NCI-H1694 (cell line): ENCODE results near the gene ZNF493.
A peak's percentile ranks its signal among the peaks of the same experiment; 100 is the strongest.

Experiments used
- DNase-seq: peaks from one replicate; lab custom pipeline; 2025; lab: John Stamatoyannopoulos, UW

Gene ZNF493

GRCh38 chr19:21396893-21397572, at the start of gene ZNF493:
ZNF493 (plus strand) TSS chr19:21397133; CDS start chr19:21397238, 105 bp downstream.
- DNase-seq: peak; percentile 90

DNA sequence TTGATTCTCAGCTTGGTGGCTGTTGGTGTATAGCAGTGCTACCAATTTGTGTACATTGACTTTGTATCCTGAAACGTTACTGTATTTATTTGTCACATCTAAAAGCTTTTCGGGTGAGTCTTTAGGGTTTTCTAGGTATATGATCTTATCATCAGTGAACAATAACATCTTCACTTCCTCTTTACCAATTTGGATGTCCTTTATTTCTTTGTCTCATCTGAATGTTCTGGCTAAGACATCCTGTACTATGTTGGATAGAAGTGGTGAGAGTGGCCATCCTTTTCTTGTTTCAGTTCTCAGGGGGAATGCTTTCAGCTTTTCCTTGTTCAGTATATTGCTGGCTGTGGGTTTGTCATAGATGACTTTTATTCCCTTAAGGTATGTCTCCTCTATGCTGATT, 44.1 kb upstream of the ZNF493 start:
- no peak for DNase-seq

- DNase-seq: peak; percentile 94
Measured at GRCh38 chr19:21358768-21359451, 38.0 kb upstream of the ZNF493 start, which contains the start of gene ZNF738. ZNF738 (plus strand) TSS chr19:21359000; CDS start chr19:21359141, 141 bp downstream.

DNA sequence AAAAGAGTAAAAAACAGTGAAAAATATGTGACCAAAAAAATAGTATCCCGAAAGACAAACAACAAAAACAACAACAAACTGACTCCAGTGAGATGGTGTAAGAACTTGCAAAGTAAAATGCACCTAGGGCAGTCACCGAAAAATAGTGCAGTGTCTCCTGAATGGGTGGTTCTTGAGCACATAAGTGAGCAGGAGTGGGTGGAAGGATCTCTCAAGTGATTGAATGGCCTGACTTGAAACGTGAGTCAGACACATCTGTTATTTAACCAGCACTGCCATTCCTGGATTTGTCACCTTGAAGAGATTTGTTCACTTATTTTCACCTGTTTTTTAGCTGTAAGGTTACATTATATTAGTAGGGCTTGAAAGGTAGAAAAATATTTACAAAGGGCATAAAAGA, 34.6 kb upstream of the ZNF493 start:
- no peak for DNase-seq

DNA sequence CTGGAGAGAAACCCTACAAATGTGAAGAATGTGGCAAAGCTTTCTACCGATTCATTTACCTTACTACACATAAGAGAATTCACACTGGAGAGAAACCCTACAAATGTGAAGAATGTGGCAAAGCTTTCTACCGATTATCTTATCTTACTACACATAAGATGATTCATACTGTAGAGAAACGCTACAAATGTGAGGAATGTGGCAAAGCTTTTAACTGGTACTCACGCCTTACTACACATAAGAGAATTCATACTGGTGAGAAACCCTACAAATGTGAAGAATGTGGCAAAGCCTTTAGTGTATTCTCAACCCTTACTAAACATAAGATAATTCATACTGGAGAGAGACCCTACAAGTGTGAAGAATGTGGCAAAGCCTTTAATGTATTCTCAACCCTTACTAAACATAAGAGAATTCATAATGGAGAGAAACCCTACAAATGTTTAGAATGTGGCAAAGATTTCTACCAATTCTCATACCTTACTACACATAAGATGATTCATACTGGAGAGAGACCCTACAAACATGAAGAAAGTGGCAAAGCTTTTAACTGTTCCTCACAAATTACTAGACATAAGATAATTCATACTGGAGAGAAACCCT, 12.9 kb upstream of the ZNF493 start:
- no peak for DNase-seq

GRCh38 chr19:21396121-21396520, 812 bp upstream of the ZNF493 start:
- DNase-seq: no peak

DNA sequence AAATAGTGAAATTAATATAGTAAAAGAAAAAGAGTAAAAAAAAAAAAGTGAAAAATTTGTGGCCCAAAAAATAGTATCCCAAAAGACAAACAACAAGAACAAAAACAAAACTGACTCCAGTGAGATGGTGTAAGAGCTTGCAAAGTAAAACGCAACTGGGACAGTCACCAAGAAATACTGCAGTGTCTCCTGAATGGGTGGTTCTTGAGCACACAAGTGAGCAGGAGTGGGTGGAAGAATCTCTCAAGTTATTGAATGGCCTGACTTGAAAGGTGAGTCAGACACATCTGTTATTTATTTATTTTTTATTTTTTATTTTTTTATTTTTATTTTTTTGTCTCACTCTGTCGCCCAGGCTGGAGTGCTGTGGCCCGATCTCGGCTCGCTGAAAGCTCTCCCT, 1.9 kb downstream of the ZNF493 start:
- no peak for DNase-seq

DNA sequence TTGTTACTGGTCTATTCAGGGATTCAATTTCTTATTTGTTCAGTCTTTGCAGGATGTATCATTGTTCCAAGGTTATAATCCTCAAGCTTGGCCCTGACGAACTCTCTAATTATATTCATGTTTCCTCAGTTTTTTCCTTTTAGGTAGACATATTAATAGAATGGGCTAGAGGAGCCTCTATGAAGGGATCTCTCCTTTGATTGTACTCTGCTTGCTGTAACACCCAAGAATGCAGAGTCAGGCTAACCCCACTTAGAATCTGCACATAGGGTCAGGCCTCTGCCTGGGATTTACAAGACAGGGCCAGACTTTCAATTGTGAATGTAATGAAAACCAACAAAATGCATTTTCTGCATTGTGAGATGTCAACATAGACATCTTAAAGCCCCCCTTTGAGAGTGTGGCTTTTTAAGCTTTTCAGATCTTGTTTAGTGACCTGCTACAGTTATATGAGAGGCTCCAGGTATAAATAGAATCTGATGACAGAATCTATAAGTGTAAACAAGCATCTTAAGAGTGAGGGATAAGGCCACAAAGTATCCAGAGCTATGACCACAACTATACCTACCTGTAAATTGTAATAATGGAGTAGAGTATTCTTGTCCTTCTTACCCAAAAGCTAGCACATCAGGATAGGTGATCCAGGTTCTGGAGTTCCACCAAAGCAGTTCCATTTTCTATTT, 5.5 kb downstream of the ZNF493 start:
- DNase-seq: no peak

DNA sequence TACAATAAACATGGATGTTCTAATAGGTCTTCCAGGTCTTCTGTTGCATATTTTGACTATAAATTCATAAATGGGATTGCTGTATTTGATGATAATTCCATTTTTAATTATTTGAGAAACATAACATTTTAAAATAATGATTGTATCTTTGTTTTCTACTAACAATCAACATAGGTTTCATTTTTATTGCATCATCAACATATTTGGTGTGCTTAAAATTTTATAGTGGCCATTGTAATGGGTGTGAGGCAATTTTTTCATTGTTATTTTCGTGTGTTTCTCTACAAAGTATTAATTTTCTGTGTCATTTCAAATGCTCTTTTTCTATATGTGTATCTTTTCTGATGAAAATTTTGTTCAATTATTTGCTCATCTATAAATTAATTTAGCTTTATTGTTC, 13.2 kb downstream of the ZNF493 start:
- DNase-seq: no peak

DNA sequence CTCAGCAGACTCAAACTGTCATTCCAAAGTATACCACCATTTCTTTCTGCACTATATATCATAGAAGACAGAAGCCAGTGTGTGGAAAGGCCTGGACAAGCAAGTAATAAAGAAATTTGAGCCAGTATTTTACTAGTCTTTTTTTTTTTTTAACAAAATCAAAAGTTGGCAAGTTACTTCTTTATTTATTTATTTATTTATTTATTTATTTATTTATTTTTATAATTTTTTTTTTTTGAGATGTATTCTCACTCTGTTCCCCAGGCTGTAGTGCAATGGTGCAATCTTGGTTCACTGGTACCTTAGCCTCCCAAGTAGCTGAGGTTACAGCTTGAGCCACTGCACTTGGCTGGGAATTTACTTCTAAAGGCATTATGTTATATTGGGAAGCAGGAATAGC, 25.3 kb downstream of the ZNF493 start:
- DNase-seq: no peak

DNA sequence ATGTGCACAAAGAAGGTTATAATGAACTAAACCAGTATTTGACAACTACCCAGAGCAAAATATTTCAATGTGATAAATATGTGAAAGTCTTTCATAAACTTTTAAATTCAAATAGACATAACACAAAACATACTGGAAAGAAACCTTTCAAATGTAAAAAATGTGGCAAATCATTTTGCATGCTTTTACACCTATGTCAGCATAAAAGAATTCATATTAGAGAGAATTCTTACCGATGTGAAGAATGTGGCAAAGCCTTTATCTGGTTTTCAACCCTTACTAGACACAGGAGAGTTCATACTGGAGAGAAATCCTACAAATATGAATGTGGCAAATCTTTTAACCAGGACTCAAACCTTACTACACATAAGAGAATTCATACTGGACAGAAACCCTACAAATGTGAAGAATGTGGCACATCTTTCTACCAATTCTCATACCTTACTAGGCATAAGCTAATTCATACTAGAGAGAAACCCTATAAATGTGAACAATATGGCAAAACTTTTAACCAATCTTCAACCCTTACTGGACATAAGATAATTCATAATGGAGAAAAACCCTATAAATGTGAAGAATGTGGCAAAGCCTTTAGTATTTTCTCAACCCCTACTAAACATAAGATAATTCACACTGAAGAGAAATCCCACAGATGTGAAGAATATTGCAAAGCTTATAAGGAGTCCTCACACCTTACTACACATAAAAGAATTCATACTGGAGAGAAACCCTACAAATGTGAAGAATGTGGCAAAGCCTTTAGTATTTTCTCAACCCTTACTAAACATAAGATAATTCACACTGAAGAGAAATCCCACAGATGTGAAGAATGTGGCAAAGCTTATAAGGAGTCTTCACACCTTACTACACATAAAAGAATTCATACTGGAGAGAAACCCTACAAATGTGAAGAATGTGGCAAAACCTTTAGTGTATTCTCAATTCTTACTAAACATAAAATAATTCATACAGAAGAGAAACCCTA, 26.4 kb downstream of the ZNF493 start:
- no peak for DNase-seq

DNA sequence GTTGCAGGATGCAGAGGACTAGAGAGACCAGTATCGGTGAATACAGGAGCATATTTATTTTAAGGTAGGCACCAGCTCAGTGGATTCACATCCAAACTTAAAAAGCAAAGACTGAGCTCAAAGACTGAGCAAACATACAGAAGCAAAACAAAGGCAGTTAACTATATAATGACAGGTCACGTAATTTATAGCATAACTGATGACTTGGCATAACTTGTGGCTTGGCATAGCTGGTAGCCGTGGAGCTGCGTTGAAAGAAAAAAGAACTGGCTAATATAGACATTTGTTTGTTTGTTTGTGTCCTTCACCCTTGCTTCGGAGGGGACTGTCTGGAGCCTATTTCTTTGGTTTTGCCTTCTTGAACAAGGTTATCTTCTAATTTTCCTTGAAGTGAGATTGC, 33.7 kb downstream of the ZNF493 start:
- no peak for DNase-seq

GRCh38 chr19:21432590-21432989, 35.7 kb downstream of the ZNF493 start:
- DNase-seq: no peak

GRCh38 chr19:21434516-21434915, 37.6 kb downstream of the ZNF493 start:
- no peak for DNase-seq

- no peak for DNase-seq
Measured at GRCh38 chr19:21434967-21435544, 38.1 kb downstream of the ZNF493 start.

DNA sequence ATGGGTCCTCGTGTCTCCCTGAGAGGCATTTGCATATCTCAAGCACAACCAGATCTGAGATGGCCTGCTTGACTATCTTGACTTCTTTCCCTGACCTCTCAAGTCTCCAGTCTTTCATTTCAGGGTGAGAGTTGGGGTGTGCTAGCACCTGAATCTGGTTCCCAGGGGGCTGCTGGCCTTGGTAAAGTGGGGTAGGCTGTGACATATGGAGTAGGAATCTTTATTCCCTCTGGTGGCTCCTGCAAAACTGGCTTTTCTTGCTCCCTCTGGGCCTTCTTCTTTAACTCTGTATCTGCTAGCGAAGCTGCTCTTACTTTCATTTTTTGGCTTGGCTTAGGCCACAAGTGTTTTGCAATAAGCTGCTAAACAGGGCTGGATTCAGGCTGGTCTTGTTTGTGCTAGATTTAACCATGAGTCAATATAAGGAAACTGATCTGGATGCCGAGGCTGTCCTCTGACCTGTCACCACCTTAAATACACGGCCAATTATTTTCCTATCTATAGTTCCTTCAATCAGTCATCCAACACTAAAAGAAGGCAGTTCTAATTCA, 42.3 kb downstream of the ZNF493 start:
- DNase-seq: no peak

- no peak for DNase-seq
Measured at GRCh38 chr19:21440321-21440720, 43.4 kb downstream of the ZNF493 start.

DNA sequence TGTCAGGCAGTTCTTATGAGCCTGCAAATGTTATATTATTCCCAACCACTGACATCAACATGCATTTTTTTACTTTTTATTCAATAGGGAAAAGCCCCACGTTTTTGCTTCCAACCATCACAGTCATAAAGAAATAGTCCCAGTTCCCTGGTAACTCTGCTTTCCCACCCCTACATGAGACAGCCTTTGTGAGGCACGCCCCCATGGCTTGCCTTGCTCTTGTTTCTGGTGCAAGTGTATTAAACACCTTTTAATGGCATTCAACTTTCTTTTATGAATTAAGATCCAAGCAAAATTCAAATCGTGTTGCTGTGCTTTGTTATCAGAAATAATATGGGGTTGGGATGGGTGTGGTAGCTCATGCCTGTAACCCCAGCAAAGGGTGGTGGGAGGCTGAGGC, 54.3 kb downstream of the ZNF493 start:
- no peak for DNase-seq

GRCh38 chr19:21454901-21455300, 58.0 kb downstream of the ZNF493 start:
- no peak for DNase-seq

DNA sequence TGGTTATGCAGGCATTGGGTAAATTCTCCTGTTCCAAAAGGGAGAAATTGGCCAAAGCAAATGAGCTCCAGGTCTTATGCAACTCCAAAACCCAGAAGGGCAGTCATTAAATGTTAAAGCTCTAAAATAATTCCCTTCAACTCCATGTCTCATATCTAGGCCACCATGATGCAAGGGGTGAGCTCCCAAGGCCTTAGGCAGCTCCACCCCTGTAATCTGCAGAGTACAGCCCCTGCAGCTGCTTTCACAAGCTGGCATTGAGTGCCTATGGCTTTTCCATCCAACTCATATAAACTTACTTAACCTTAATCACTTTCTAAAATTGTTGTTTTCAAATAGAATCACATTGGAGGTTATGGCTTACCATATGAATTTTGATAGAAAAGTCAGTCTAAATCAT, 63.8 kb downstream of the ZNF493 start:
- DNase-seq: no peak

GRCh38 chr19:21462540-21462939, 65.6 kb downstream of the ZNF493 start:
- DNase-seq: no peak
